CD4-positive, alpha-beta T cell treated with Interleukin-2 at 100 ng/mL for 4 hours (primary cell): ENCODE results near the gene FBXW5.

Experiments used
- DNase-seq: peaks from one replicate; pipeline ENCODE4 v3.0.0-alpha.2; 2020; ENCODE audit warnings: low spot score

FBXW5 gene

GRCh38 chr9:136977649-136978072 is 33.1 kb upstream of the FBXW5 start:
- no peak for DNase-seq

GRCh38 chr9:136977223-136977622 is 32.7 kb upstream of the FBXW5 start, which contains the start of gene PTGDS:
Gene PTGDS, plus strand, starts transcription at chr9:136977504. Its CDS starts 75 bp downstream, at chr9:136977579.
- DNase-seq = no peak

- peak; percentile 33 for DNase-seq
Observed at GRCh38 chr9:136975644-136976043, 31.1 kb upstream of the FBXW5 start.

- peak; percentile 36 for DNase-seq
Observed at GRCh38 chr9:136974817-136975535, 30.4 kb upstream of the FBXW5 start.

- DNase-seq = no peak
Observed at GRCh38 chr9:136973618-136974617, 29.4 kb upstream of the FBXW5 start.

- DNase-seq = no peak
Observed at GRCh38 chr9:136972743-136973142, 28.2 kb upstream of the FBXW5 start.

GRCh38 chr9:136972335-136972734 is 27.8 kb upstream of the FBXW5 start:
- no peak for DNase-seq

GRCh38 chr9:136971746-136972145 is 27.2 kb upstream of the FBXW5 start:
- no peak for DNase-seq

- no peak for DNase-seq
Observed at GRCh38 chr9:136970361-136970760, 25.8 kb upstream of the FBXW5 start.

- no peak for DNase-seq
Observed at GRCh38 chr9:136969774-136970173, 25.2 kb upstream of the FBXW5 start.

GRCh38 chr9:136969150-136969549 is 24.6 kb upstream of the FBXW5 start:
- no peak for DNase-seq

GRCh38 chr9:136968333-136969127 is 24.0 kb upstream of the FBXW5 start:
- no peak for DNase-seq

GRCh38 chr9:136965771-136966484 is 21.4 kb upstream of the FBXW5 start:
- peak; percentile 51 for DNase-seq

GRCh38 chr9:136964833-136965422 is 20.4 kb upstream of the FBXW5 start:
- no peak for DNase-seq

GRCh38 chr9:136964171-136964689 is 19.7 kb upstream of the FBXW5 start:
- no peak for DNase-seq

- DNase-seq = no peak
Observed at GRCh38 chr9:136963751-136964150, 19.2 kb upstream of the FBXW5 start.

GRCh38 chr9:136963341-136963740 is 18.8 kb upstream of the FBXW5 start:
- DNase-seq = no peak

- no peak for DNase-seq
Observed at GRCh38 chr9:136962701-136963248, 18.2 kb upstream of the FBXW5 start.

GRCh38 chr9:136962163-136962562 is 17.6 kb upstream of the FBXW5 start:
- DNase-seq = no peak

- DNase-seq = no peak
Observed at GRCh38 chr9:136961279-136962065, 16.9 kb upstream of the FBXW5 start.
